Measurements from ENCODE around the gene HNRNPAB. TPM values are rescaled to one million over a fixed set of nuclear protein-coding genes. Genes with fewer than 3 reads are reported as not detected.

HNRNPAB gene
- total RNA-seq, 4 donors from 2014 or later = 77.2 to 204 (median 88.6) TPM

DNA sequence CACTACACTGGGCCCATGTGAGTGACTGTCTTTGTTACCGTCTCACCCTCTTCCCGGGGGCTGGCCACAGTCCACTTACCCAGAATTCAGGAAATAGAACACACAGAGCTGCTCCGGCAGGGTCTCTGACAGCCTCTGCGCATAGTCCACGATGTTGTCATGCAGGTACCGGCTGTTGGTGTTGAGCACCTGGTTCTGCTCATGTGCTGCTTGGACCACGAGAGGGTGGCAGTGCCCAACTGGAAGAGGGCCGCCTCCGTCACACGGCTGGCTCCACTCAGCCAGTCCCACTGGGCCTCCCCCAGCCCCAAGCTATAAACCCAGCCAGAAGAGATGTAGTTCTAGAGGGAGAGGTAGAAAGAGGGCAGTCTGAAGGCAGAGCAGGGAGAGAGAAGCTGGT is 25.5 kb downstream of the HNRNPAB start:
- ATAC-seq (ENCODE audit: low FRiP score) (no peak), DNase-seq (ENCODE audit: low spot score) (no peak)
- TF ChIP-seq, protein P1, sequence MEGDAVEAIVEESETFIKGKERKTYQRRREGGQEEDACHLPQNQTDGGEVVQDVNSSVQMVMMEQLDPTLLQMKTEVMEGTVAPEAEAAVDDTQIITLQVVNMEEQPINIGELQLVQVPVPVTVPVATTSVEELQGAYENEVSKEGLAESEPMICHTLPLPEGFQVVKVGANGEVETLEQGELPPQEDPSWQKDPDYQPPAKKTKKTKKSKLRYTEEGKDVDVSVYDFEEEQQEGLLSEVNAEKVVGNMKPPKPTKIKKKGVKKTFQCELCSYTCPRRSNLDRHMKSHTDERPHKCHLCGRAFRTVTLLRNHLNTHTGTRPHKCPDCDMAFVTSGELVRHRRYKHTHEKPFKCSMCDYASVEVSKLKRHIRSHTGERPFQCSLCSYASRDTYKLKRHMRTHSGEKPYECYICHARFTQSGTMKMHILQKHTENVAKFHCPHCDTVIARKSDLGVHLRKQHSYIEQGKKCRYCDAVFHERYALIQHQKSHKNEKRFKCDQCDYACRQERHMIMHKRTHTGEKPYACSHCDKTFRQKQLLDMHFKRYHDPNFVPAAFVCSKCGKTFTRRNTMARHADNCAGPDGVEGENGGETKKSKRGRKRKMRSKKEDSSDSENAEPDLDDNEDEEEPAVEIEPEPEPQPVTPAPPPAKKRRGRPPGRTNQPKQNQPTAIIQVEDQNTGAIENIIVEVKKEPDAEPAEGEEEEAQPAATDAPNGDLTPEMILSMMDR (IDR thresholded peaks at IDR 0.05) = no peak

DNA sequence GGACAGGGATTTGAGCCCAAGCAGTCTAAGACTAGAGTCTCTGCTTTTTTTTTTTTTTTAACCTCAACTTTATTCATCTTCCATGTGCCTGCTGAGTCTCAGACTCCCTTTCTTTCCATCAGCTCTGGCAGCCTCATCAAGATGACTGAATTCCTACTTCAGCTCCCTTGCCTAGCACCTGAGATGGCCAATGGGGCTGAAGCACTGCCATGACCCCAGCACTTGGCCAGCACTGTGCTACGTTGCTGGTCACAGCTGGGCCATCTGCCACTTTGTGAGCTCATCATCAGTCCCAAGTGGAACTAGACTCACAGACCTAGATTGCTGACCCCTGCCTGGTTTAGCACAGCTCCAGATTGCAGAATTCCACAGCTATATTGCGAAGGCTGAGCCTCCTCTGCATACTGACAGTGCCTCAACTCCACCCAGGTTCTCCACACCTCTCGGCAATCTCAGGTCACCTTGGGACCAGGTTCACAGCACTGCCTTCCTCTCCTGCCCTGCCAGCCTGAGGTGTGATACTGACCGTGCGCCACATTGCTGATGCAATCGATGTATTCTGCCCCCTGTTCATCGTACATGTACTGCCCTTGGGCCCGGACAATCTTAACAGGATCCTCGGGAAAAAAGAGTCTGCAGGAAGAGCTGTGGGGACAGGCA is 26.7 kb downstream of the HNRNPAB start:
- DNase-seq (ENCODE audit: low spot score) (no peak), ATAC-seq (ENCODE audit: low FRiP score) (peak; percentile 18)

DNA sequence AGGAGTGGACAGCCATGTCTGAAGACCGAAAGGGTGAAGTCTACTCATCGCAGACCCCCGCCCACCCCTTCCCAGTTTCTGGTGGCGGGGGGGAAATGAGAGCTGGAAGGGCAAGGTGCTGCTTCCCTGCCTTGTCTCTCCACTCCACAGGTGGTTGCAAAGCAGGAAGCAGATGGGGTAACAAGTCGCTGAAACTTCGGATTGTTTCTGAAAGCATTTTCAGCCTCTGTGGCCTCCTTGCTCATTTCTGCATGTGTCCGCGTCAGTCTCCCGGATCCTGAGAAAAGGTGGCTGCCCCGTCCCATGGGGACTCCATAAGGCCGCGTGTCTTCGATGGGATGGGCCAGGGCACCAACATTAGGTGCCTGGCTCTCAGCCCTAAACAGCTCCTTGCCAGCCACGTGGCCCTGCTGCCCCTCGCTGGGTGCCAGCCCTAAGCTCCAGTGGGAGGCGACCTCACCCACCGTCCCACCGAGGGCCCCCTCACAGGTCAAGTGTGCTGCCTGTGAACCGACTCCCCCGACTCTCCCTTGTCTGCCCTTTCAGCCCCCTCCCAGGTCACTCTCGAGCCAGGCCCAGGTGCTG is 27.3 kb downstream of the HNRNPAB start:
- TF ChIP-seq, protein P1 (IDR thresholded peaks at IDR 0.05) = no peak

More for the DNA sequence above, 26.7 kb downstream of the HNRNPAB start:
- TF ChIP-seq, protein P1 (IDR thresholded peaks at IDR 0.05) = no peak

DNA sequence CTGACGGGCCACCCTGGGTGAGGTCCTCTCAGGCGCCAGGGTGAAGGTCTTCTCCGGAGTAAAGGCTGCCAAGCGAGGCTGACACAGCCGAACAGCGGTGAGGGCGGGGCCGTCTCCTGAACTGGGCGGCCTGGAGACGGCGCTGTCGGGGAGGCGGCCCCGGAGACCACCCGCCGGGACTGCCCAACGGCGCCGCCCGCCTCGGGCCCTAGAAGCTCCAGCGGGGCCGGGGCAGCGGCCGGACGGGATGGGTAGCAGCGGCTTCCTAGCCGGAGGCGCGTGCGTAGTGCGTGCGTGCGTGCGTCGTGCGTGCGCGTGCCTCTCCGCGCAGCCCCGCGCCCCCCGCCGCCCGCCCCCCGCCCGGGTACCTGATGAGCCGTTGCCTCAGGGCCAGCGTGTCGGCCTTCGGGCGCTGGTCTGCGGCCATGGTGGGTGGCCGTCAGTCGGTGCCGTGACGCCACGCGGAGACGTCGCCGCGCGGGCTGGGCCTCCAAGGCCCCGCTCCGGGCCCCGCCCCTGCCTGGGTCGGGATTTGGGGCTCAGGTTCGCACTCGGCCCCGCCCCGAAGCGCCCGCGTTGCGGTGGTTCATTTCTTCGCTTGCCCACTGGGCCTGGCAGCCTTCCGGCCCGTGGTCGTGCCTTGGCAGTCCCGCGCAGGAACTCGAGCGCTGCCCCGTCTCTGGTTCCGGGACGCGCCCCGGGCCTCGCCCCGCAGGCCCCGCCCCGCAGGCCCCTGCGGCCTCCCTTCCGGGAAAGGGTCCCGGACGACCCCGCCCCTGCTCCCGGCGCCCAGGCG is 28.0 kb downstream of the HNRNPAB start, which contains the start of gene PHYKPL:
PHYKPL (minus strand) TSS at position 679 of the 796 bp plus-strand sequence; CDS start at position 427, 252 bp downstream.
- ATAC-seq (ENCODE audit: low FRiP score) = peak; percentile 67
- no peak for DNase-seq (ENCODE audit: low spot score)
- TF ChIP-seq, protein P1 (IDR thresholded peaks at IDR 0.05) = no peak

More for the DNA sequence above, 27.3 kb downstream of the HNRNPAB start:
- DNase-seq (ENCODE audit: low spot score) (no peak), ATAC-seq (ENCODE audit: low FRiP score) (peak; percentile 4)

DNA sequence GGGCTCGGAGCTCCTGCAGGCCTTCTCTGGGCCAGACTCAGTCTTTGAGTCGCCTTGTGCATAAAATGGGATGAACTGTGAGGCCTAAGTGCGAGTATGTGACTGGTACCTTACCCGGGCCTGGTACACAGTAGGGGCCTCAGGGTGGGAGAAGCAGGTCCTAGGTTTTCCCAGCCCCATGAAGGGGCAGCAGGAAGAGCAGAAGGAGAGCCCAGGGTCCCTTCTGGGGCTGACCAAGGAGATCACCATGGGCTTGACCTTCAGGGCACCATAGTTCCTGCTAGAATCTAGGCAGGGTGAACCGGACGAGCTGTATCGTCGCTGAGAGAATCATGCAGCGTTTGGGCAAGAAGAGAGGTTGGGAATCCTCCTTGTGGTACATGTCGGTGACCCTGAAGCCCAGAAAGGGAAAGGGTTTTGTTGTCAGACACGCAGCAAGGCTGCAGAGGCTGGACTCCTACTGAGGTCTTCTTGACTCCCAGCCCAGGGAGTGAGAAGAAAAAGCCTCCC is 28.6 kb downstream of the HNRNPAB start:
- TF ChIP-seq, protein P1 (IDR thresholded peaks at IDR 0.05) = no peak
- peak; percentile 2 for ATAC-seq (ENCODE audit: low FRiP score)
- DNase-seq (ENCODE audit: low spot score) = no peak

DNA sequence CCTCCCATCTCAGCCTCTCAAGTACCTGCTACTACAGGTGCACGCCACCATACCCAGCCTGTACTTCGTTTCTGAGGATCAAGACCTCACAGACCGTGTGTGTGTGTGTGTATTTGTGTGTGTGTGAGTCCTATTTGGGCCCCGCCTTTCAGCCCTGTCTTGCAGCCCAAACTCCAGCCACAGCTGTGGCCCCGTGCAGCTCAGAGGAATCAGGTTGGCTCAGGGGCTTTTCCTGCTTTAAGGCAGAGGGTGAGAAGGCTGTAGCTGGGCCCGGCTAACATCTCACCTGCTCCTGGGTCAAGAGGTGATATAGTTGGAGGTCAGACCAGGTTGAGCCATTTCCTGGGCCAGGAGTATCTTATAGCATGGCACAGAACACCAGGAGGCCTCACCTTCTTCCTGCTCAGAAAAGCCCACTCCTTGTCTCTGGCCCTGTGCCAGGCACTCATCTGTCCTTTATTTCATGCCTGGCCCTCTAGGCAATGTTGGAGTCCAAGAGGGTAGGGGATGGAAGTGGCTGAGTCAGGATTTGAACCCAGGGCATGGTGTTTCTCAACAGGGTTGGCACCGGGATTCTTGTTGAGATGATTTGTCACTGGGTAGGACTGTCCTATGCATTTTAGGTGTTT is 29.9 kb downstream of the HNRNPAB start:
- ATAC-seq (ENCODE audit: low FRiP score) (no peak), DNase-seq (ENCODE audit: low spot score) (no peak)
- TF ChIP-seq, protein P1 (IDR thresholded peaks at IDR 0.05) = no peak

All from omental fat pad (tissue), 4 donors.